ENCODE results near the gene CPTP. TPM values are rescaled to one million over a fixed set of nuclear protein-coding genes. Genes with fewer than 3 reads are reported as not detected.

CPTP gene
- total RNA-seq, 1 experiment from 2014 or later: 52.2 TPM

DNA sequence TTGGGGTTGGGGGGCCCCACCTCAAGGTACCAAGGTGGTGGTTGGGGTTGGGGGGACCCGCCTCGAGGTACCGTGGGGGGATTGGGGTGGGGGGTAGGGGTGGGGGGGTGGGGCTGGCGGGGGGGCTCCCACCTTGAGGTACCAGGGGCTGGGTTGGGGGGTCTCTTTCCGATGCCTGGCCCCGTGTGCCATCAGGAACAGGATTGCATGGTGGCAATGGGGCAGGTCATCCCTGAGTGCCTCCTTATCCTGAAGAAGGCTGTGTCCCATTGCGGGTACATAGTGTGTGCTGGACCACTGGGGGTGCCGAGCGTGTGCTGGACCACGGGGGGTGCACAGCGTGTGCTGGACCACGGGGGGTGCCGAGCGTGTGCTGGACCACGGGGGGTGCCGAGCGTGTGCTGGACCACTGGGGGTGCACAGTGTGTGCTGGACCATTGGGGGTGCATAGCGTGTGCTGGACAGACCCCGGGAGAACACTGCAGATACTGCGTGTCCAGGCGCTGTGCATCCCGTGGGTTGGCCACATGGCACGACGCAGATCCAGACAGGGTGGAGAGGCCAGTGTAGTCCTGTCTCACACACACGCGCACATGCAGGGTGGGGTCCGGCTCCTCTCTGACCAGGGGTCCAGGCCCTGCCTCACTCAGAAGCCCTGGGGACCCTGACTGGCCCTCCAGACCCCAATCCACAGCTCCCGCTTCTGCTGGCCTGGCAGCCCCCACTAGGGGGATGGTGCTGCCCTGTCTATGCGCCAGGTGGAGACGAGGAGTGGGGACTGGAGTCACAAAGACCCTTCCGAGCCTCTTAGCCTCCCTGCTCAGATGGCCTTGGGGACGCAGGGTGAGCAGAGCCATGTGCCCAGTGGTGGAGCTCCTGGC lies 40.1 kb upstream of the CPTP start (continued):
- TF ChIP-seq, protein P1, sequence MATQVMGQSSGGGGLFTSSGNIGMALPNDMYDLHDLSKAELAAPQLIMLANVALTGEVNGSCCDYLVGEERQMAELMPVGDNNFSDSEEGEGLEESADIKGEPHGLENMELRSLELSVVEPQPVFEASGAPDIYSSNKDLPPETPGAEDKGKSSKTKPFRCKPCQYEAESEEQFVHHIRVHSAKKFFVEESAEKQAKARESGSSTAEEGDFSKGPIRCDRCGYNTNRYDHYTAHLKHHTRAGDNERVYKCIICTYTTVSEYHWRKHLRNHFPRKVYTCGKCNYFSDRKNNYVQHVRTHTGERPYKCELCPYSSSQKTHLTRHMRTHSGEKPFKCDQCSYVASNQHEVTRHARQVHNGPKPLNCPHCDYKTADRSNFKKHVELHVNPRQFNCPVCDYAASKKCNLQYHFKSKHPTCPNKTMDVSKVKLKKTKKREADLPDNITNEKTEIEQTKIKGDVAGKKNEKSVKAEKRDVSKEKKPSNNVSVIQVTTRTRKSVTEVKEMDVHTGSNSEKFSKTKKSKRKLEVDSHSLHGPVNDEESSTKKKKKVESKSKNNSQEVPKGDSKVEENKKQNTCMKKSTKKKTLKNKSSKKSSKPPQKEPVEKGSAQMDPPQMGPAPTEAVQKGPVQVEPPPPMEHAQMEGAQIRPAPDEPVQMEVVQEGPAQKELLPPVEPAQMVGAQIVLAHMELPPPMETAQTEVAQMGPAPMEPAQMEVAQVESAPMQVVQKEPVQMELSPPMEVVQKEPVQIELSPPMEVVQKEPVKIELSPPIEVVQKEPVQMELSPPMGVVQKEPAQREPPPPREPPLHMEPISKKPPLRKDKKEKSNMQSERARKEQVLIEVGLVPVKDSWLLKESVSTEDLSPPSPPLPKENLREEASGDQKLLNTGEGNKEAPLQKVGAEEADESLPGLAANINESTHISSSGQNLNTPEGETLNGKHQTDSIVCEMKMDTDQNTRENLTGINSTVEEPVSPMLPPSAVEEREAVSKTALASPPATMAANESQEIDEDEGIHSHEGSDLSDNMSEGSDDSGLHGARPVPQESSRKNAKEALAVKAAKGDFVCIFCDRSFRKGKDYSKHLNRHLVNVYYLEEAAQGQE (IDR thresholded peaks at IDR 0.05; ENCODE audit: insufficient read depth in 1 of 2, low read depth in 2 of 2, low read length in 1 of 2): no peak

DNA sequence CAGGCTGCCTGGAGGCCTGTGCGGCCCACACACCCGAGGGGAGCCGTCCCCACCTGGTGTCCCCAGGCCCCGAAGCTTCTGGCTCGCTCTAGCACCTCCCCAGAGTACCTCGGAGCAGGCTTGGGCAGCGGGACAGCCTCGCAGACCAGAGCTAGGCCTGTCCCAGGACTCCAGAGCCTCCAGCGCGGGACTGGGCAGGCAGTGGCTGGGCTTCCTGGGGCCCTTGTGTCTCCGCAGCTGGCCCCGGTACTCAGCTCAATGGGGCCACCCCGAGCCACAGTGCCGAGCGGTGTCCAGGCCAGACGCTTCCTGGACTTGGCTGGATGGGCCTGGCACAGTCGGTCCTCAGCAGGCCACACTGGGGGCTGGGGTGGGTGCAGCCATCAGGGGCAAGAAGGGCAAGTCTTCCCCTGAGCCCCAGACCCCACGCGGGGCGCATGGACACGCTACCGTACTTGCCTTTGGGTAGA lies 39.5 kb upstream of the CPTP start:
- Histone ChIP-seq H3K9me3 (ENCODE audit: control insufficient read depth, insufficient read depth, low read depth, low read length) (no peaks in the 10 kb centered on the region), H3K4me3 (ENCODE audit: low read depth in 2 of 2, low read length in 2 of 2) (no peak overlapping the region), H3K27ac (ENCODE audit: low read length) (no peak overlapping the region), H3K36me3 (ENCODE audit: control insufficient read depth, insufficient read depth, low read length) (no peaks in the 10 kb centered on the region), H3K27me3 (ENCODE audit: control insufficient read depth, insufficient read depth, low read length) (no peaks in the 10 kb centered on the region), H3K4me1 (ENCODE audit: control insufficient read depth, insufficient read depth, low read length) (peaks cover 18% of the 10 kb centered on the region)
- DNase-seq (ENCODE audit: low read depth, low spot score) (no peak), ATAC-seq (peak; percentile 5; the same call in 1 of the 2 replicates)
- POLR2A ChIA-PET: no interaction called here
- CTCF ChIA-PET: interaction anchor here (0.5 kb wide), 1 partner anchor 107 kb away, joined by 3 read pairs; no protein-coding TSS in a partner anchor
- TF ChIP-seq TCF7L2 (IDR thresholded peaks at IDR 0.05; ENCODE audit: low read depth, low read length) (no peak), SIN3A (IDR thresholded peaks at IDR 0.05; ENCODE audit: borderline replicate concordance, insufficient read depth, low read depth, low read length) (no peak), POLR2AphosphoS5 (IDR thresholded peaks at IDR 0.05; ENCODE audit: low read depth, low read length) (no peak)
- TF ChIP-seq, protein P2, sequence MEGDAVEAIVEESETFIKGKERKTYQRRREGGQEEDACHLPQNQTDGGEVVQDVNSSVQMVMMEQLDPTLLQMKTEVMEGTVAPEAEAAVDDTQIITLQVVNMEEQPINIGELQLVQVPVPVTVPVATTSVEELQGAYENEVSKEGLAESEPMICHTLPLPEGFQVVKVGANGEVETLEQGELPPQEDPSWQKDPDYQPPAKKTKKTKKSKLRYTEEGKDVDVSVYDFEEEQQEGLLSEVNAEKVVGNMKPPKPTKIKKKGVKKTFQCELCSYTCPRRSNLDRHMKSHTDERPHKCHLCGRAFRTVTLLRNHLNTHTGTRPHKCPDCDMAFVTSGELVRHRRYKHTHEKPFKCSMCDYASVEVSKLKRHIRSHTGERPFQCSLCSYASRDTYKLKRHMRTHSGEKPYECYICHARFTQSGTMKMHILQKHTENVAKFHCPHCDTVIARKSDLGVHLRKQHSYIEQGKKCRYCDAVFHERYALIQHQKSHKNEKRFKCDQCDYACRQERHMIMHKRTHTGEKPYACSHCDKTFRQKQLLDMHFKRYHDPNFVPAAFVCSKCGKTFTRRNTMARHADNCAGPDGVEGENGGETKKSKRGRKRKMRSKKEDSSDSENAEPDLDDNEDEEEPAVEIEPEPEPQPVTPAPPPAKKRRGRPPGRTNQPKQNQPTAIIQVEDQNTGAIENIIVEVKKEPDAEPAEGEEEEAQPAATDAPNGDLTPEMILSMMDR (IDR thresholded peaks at IDR 0.05): no peak
- in situ Hi-C loops (cut with HindIII; ENCODE audit: low pct_unique_long_range_greater_than_20kb, low sequenced_read_pairs): no loop called here
- BruUV-seq (replicated peaks): no TSS peak
- intact Hi-C loops (cut with micrococcal nuclease; ENCODE audit: unreplicated experiment): no loop called here

DNA sequence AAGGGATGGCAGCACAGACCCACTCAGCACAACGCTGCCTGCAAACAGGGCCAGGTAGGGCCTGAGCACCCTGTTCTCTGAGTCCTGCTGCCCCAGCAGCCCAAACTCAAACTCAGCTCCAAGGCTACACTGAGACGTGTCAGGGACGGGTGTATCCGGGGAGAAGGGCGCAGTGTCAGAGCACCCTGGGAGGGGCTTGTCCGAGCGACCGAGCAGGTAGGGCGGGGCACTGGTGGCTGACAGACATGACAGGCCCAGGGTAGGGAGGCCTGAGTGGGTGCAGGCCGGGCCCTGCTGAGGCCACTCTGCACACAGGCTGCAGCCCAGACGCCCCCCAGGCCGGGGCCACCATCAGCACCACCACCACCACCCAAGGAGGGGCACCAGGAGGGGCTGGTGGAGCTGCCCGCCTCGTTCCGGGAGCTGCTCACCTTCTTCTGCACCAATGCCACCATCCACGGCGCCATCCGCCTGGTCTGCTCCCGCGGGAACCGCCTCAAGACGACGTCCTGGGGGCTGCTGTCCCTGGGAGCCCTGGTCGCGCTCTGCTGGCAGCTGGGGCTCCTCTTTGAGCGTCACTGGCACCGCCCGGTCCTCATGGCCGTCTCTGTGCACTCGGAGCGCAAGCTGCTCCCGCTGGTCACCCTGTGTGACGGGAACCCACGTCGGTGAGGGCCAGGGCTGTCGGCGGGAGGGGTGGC lies 38.8 kb upstream of the CPTP start:
- POLR2A ChIA-PET: no interaction called here
- no peak for TF ChIP-seq SIN3A (IDR thresholded peaks at IDR 0.05; ENCODE audit: borderline replicate concordance, insufficient read depth, low read depth, low read length)
- TF ChIP-seq TCF7L2 (IDR thresholded peaks at IDR 0.05; ENCODE audit: low read depth, low read length): no peak
- TF ChIP-seq, protein P1 (IDR thresholded peaks at IDR 0.05; ENCODE audit: insufficient read depth in 1 of 2, low read depth in 2 of 2, low read length in 1 of 2): no peak
- TF ChIP-seq, protein P2 (IDR thresholded peaks at IDR 0.05): no peak
- TF ChIP-seq POLR2AphosphoS5 (IDR thresholded peaks at IDR 0.05; ENCODE audit: low read depth, low read length): no peak
- intact Hi-C loops (cut with micrococcal nuclease; ENCODE audit: unreplicated experiment) (no loop called here), in situ Hi-C loops (cut with HindIII; ENCODE audit: low pct_unique_long_range_greater_than_20kb, low sequenced_read_pairs) (no loop called here)
- CTCF ChIA-PET: no interaction called here
- BruUV-seq (replicated peaks): no TSS peak
- Histone ChIP-seq H3K27me3 (ENCODE audit: control insufficient read depth, insufficient read depth, low read length) (no peaks in the 10 kb centered on the region), H3K9me3 (ENCODE audit: control insufficient read depth, insufficient read depth, low read depth, low read length) (no peaks in the 10 kb centered on the region), H3K4me1 (ENCODE audit: control insufficient read depth, insufficient read depth, low read length) (peaks cover 22% of the 10 kb centered on the region), H3K36me3 (ENCODE audit: control insufficient read depth, insufficient read depth, low read length) (no peaks in the 10 kb centered on the region), H3K4me3 (ENCODE audit: low read depth in 2 of 2, low read length in 2 of 2) (no peak overlapping the region), H3K27ac (ENCODE audit: low read length) (no peak overlapping the region)
- ATAC-seq: peak; percentile 14; the same call in 1 of the 2 replicates
- DNase-seq (ENCODE audit: low read depth, low spot score): no peak
